ENCODE results near the gene SASH1. TPM values are rescaled to one million over a fixed set of nuclear protein-coding genes. Genes with fewer than 3 reads are reported as not detected.

Gene SASH1
- total and polyA plus RNA-seq, 11 donors, result 10.7 to 47.5 (median 28.2) TPM

- H3K27ac ChIP-seq, result peak overlapping the region in 10 of 12 donors; percentile 2 to 69 (median 54)
- no peaks in the 10 kb centered on the region for H3K27me3 ChIP-seq
- H3K4me1 ChIP-seq, result peaks cover 0 to 78% (median 51%) of the 10 kb centered on the region in 12 donors
- peaks cover 0 to 5% (median 0%) of the 10 kb centered on the region in 9 donors for H3K36me3 ChIP-seq
- TF ChIP-seq POLR2A (IDR thresholded peaks at IDR 0.05), result no peak
- peak; percentile 86 to 98 (median 94) for TF ChIP-seq CTCF (IDR thresholded peaks at IDR 0.05)
- intact Hi-C loops (cut with DNase I), result loop anchor here (1.0 to 10.0 kb wide), 14 partner anchors 120 to 960 kb away; partner anchors contain the start of genes SASH1 (in 8 of the 10) and SAMD5 (in 5 of the 10)
- DNase-seq (peak in 4 of 5 donors; percentile 55 to 69 (median 62)), ATAC-seq (peak; percentile 44 to 75 (median 71))
- H3K9me3 ChIP-seq, result no peaks in the 10 kb centered on the region
- 34 to 38% (median 36%) methylated on average over 5 of the region's 5 CpGs for WGBS, 4 donors
- H3K4me3 ChIP-seq, result no peak overlapping the region
These were observed 121.8 kb downstream of the SASH1 start for GRCh38 chr6:148464319-148465010.

GRCh38 chr6:148465011-148465335, 122.3 kb downstream of the SASH1 start:
- no peaks in the 10 kb centered on the region for H3K27me3 ChIP-seq
- intact Hi-C loops (cut with DNase I), result loop anchor here in 9 of 10 donors (1.0 to 10.0 kb wide), 11 partner anchors 120 to 960 kb away; partner anchors contain the start of genes SASH1 (in 5 of the 9) and SAMD5 (in 3 of the 9)
- no peaks in the 10 kb centered on the region for H3K9me3 ChIP-seq
- peak overlapping the region in 9 of 12 donors; percentile 2 to 69 (median 55) for H3K27ac ChIP-seq
- H3K4me1 ChIP-seq, result peaks cover 0 to 78% (median 51%) of the 10 kb centered on the region in 12 donors
- DNase-seq, result no peak
- no peak for TF ChIP-seq CTCF (IDR thresholded peaks at IDR 0.05)
- no peak for TF ChIP-seq POLR2A (IDR thresholded peaks at IDR 0.05)
- no peak overlapping the region for H3K4me3 ChIP-seq
- WGBS, 4 donors, result 51 to 72% (median 63%) methylated on average over 5 of the region's 5 CpGs
- H3K36me3 ChIP-seq, result peaks cover 0 to 9% (median 0%) of the 10 kb centered on the region in 9 donors
- no peak for ATAC-seq

- WGBS, 4 donors, result 43 to 53% (median 49%) methylated on average over 6 of the region's 6 CpGs
- ATAC-seq, result peak in 3 of 4 donors; percentile 14 to 42 (median 22)
These were observed 123.0 kb downstream of the SASH1 start for GRCh38 chr6:148465670-148466069.

More at GRCh38 chr6:148465670-148466069, 123.0 kb downstream of the SASH1 start:
- intact Hi-C loops (cut with DNase I), result loop anchor here in 9 of 10 donors (1.0 to 10.0 kb wide), 11 partner anchors 121 to 961 kb away; partner anchors contain the start of genes SASH1 (in 5 of the 9) and SAMD5 (in 3 of the 9)
- no peak overlapping the region for H3K4me3 ChIP-seq
- H3K4me1 ChIP-seq, result peaks cover 0 to 77% (median 51%) of the 10 kb centered on the region in 12 donors
- H3K27ac ChIP-seq, result peak overlapping the region in 10 of 12 donors; percentile 20 to 69 (median 54)
- no peak for TF ChIP-seq POLR2A (IDR thresholded peaks at IDR 0.05)
- TF ChIP-seq CTCF (IDR thresholded peaks at IDR 0.05), result no peak
- no peaks in the 10 kb centered on the region for H3K27me3 ChIP-seq
- peak in 1 of 5 donors; percentile 25 for DNase-seq
- H3K36me3 ChIP-seq, result peaks cover 0 to 13% (median 0%) of the 10 kb centered on the region in 9 donors
- no peaks in the 10 kb centered on the region for H3K9me3 ChIP-seq

Measured in heart left ventricle (tissue), 16 donors.